Uterus (tissue), 2 donors: ENCODE results near the gene COA8.

Source experiments
- CTCF ChIP-seq, 4 experiments: fragments of 200-600 bp in 2 of 4; fragments of 450-650 bp in 2 of 4; sonication (generic) in 2 of 4; IDR thresholded peaks; one replicate each; pipeline ENCODE4 v1.5.1; 2016 to 2019; ENCODE audit warnings: antibody characterized with exemption in 4 of 4, mild to moderate bottlenecking in 2 of 4, moderate library complexity in 1 of 4
- POLR2A ChIP-seq, 2 donors: fragments of 450-650 bp; IDR thresholded peaks; one replicate each; pipeline ENCODE4 v1.6.1; 2016; ENCODE audit warnings: antibody characterized with exemption in 2 of 2, mild to moderate bottlenecking in 1 of 2, moderate library complexity in 1 of 2

DNA sequence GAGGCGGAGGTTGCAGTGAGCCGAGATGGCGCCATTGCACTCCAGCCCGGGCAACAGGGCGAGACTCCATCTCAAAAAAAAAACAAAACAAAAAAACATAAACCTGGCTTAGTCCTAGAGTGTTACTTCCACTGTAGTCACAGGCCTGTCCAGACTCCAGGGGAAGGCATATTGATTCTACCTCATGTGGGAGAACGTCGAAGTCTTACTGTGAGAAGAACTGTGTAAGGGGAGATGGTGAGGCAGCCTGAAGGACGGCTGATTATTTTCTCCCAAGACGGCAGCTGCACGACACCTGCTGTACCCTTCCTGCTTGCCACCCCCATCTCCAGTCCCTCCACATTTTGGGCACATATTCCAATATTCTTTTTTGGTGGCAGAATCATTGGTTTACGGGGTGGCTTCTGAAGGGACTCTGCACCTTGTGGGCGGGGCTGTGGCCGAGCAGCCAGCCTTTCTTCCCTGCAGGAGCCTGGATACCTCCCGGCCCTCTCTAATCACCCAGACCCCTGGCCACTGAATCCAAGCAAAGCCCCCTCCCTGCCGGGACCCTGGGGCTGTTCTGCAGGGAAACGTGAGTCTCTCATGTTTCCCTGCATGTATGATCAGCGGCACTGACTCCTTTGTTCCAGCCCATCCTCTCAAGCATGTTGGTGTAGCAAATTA is 54.0 kb downstream of the COA8 start:
- TF ChIP-seq CTCF (IDR thresholded peaks at IDR 0.05), result no peak
- no peak for TF ChIP-seq POLR2A (IDR thresholded peaks at IDR 0.05)
